H9 (cell line): Measurements from ENCODE around the gene SLC35A2. TPM values are rescaled to one million over a fixed set of nuclear protein-coding genes. Genes with fewer than 3 reads are reported as not detected.
A peak's percentile ranks its signal among the peaks of the same experiment; 100 is the strongest.

Experiments
- DNase-seq: peaks from one replicate; pipeline ENCODE4 v3.0.0-alpha.2; 2017
- H2AFZ ChIP-seq: one replicate; pipeline ENCODE4 v1.6.1; 2013; ENCODE audit warnings: mild to moderate bottlenecking, low read length, control low read depth, moderate library complexity
- H2AK5ac ChIP-seq: 2 replicates; pipeline ENCODE4 v1.6.1; 2013; ENCODE audit warnings: low read length, control low read depth, mixed read lengths; ENCODE audit not compliant: insufficient read length
- H2BK120ac ChIP-seq: one replicate; pipeline ENCODE4 v1.6.1; 2013; ENCODE audit warnings: low read depth, mild to moderate bottlenecking, low read length, control low read depth, inconsistent platforms; ENCODE audit not compliant: poor library complexity, severe bottlenecking
- H2BK12ac ChIP-seq: 2 replicates; pipeline ENCODE4 v1.6.1; 2013; ENCODE audit warnings: low read length, control low read depth, mixed read lengths, low read depth; ENCODE audit not compliant: insufficient read length
- H2BK15ac ChIP-seq: 2 replicates; pipeline ENCODE4 v1.6.1; 2013; ENCODE audit warnings: low read depth, low read length, control low read depth
- H2BK20ac ChIP-seq: one replicate; pipeline ENCODE4 v1.6.1; 2013; ENCODE audit warnings: low read depth, mild to moderate bottlenecking, low read length, control low read depth, inconsistent platforms; ENCODE audit not compliant: poor library complexity, severe bottlenecking
- H2BK5ac ChIP-seq: 2 replicates; pipeline ENCODE4 v1.6.1; 2013; ENCODE audit warnings: low read length, control low read depth, mixed read lengths; ENCODE audit not compliant: insufficient read length
- H3K14ac ChIP-seq: 2 replicates; pipeline ENCODE4 v1.6.1; 2013; ENCODE audit warnings: low read length, control low read depth; ENCODE audit not compliant: insufficient read depth
- H3K18ac ChIP-seq: 2 replicates; pipeline ENCODE4 v1.6.1; 2013; ENCODE audit warnings: low read depth, mild to moderate bottlenecking, mixed read lengths, low read length, control low read depth; ENCODE audit not compliant: insufficient read length
- H3K23ac ChIP-seq: 2 replicates; pipeline ENCODE4 v1.6.1; 2013; ENCODE audit warnings: low read length, control low read depth, mixed read lengths, low read depth; ENCODE audit not compliant: insufficient read length
- H3K23me2 ChIP-seq: 2 replicates; pipeline ENCODE4 v1.6.1; 2013; ENCODE audit warnings: low read depth, mild to moderate bottlenecking, mixed read lengths, low read length, control low read depth; ENCODE audit not compliant: insufficient read length, poor library complexity, severe bottlenecking
- H3K27ac ChIP-seq: 2 replicates; pipeline ENCODE4 v1.5.1; 2013; ENCODE audit warnings: low read length, control low read depth, mixed read lengths, low read depth; ENCODE audit not compliant: insufficient read length
- H3K27me3 ChIP-seq: 2 replicates; pipeline ENCODE4 v1.6.1; 2013; ENCODE audit warnings: low read length, control low read depth, inconsistent platforms; ENCODE audit not compliant: insufficient read depth
- H3K4ac ChIP-seq: 2 replicates; pipeline ENCODE4 v1.6.1; 2013; ENCODE audit warnings: low read depth, mild to moderate bottlenecking, control low read depth, inconsistent platforms, low read length, moderate library complexity
- H3K4me1 ChIP-seq: 2 replicates; pipeline ENCODE4 v1.6.1; 2013; ENCODE audit warnings: low read length, control low read depth, inconsistent platforms; ENCODE audit not compliant: insufficient read depth
- H3K4me2 ChIP-seq: 2 replicates; pipeline ENCODE4 v1.6.1; 2013; ENCODE audit warnings: low read length, control low read depth, mixed read lengths; ENCODE audit not compliant: insufficient read length, insufficient read depth
- H3K56ac ChIP-seq: 2 replicates; pipeline ENCODE4 v1.6.1; 2013; ENCODE audit warnings: low read depth, mild to moderate bottlenecking, mixed read lengths, low read length, control low read depth; ENCODE audit not compliant: insufficient read length
- H3K79me1 ChIP-seq: 2 replicates; pipeline ENCODE4 v1.6.1; 2013; ENCODE audit warnings: low read depth, mild to moderate bottlenecking, moderate library complexity, low read length, control low read depth, inconsistent platforms; ENCODE audit not compliant: insufficient read depth, poor library complexity, severe bottlenecking
- H3K79me2 ChIP-seq: 2 replicates; pipeline ENCODE4 v1.6.1; 2013; ENCODE audit warnings: low read length, control low read depth, inconsistent platforms; ENCODE audit not compliant: insufficient read depth
- H3K9ac ChIP-seq: 2 replicates; pipeline ENCODE4 v1.6.1; 2013; ENCODE audit warnings: low read length, control low read depth, mixed read lengths; ENCODE audit not compliant: insufficient read length; ENCODE audit errors: extremely low read depth
- H3K9me3 ChIP-seq: one replicate; pipeline ENCODE4 v1.6.1; 2013; ENCODE audit warnings: low read depth, low read length, inconsistent platforms; ENCODE audit not compliant: control insufficient read depth
- H3T11ph ChIP-seq: one replicate; pipeline ENCODE4 v1.6.1; 2013; ENCODE audit warnings: mild to moderate bottlenecking, low read length, control low read depth, inconsistent platforms
- H4K20me1 ChIP-seq: one replicate; pipeline ENCODE4 v1.6.1; 2013; ENCODE audit not compliant: control insufficient read depth, insufficient read length, insufficient read depth
- H4K5ac ChIP-seq: 2 replicates; pipeline ENCODE4 v1.6.1; 2013; ENCODE audit warnings: low read depth, mild to moderate bottlenecking, mixed read lengths, low read length, control low read depth; ENCODE audit not compliant: insufficient read length
- H4K8ac ChIP-seq: replicated peaks from 2 replicates; pipeline ENCODE4 v1.6.1; 2013; ENCODE audit warnings: low read length, control low read depth, mixed read lengths, low read depth; ENCODE audit not compliant: insufficient read length
- H4K91ac ChIP-seq: 2 replicates; pipeline ENCODE4 v1.6.1; 2013; ENCODE audit warnings: low read depth, mild to moderate bottlenecking, moderate library complexity, mixed read lengths, low read length, control low read depth; ENCODE audit not compliant: insufficient read length
- H3K27ac Mint-ChIP-seq, 3 experiments: 2 replicates in 2 of 3; 3 replicates in 1 of 3; pipeline ENCODE4 v1.8.0; 2020 to 2021; ENCODE audit warnings: mixed read lengths in 3 of 3, mild to moderate bottlenecking in 1 of 3, moderate library complexity in 1 of 3
- H3K27me3 Mint-ChIP-seq: 2 replicates; pipeline ENCODE4 v1.8.0; 2021; ENCODE audit warnings: low read depth, mild to moderate bottlenecking, moderate library complexity, mixed read lengths
- H3K36me3 Mint-ChIP-seq, 3 experiments: 2 replicates in 2 of 3; 3 replicates in 1 of 3; pipeline ENCODE4 v1.8.0; 2020 to 2021; ENCODE audit warnings: low read depth in 3 of 3, mixed read lengths in 3 of 3; ENCODE audit not compliant: insufficient read depth in 1 of 3
- H3K4me1 Mint-ChIP-seq, 2 experiments: 2 replicates each; pipeline ENCODE4 v1.8.0; 2020; ENCODE audit warnings: mixed read lengths in 2 of 2
- H3K4me3 Mint-ChIP-seq, 2 experiments: 2 replicates in 1 of 2; 3 replicates in 1 of 2; pipeline ENCODE4 v1.8.0; 2020 to 2021; ENCODE audit warnings: mild to moderate bottlenecking in 2 of 2, mixed read lengths in 2 of 2, moderate library complexity in 1 of 2
- H3K9me3 Mint-ChIP-seq, 2 experiments: 2 replicates in 1 of 2; 3 replicates in 1 of 2; pipeline ENCODE4 v1.8.0; 2020; ENCODE audit warnings: mild to moderate bottlenecking in 2 of 2, mixed read lengths in 2 of 2, moderate library complexity in 1 of 2
- WGBS: extraction: QIAGEN DNeasy Blood & Tissue Kit; methylation state at CpG from one replicate; pipeline ENCODE4 v1.1.7; 2013; ENCODE audit warnings: missing lambda C conversion rate, low lambda C conversion rate, mixed read lengths; ENCODE audit not compliant: insufficient read length; ENCODE audit errors: extremely low coverage; 5-methylcytosine and 5-hydroxymethylcytosine counted together
- total RNA-seq: library from RNA; stranded (reverse); gene quantifications from 2 replicates; pipeline ENCODE4 v1.2.1, GENCODE V29; 2021
- TF ChIP-seq, protein P1 (sequence below): fragments of 200-600 bp; sonication (generic); conservative IDR thresholded peaks from 3 replicates; pipeline ENCODE4 v1.8.0; 2021; ENCODE audit warnings: antibody characterized with exemption, mild to moderate bottlenecking

SLC35A2 gene
- total RNA-seq, 1 experiment from 2014 or later: 32.9 TPM

DNA sequence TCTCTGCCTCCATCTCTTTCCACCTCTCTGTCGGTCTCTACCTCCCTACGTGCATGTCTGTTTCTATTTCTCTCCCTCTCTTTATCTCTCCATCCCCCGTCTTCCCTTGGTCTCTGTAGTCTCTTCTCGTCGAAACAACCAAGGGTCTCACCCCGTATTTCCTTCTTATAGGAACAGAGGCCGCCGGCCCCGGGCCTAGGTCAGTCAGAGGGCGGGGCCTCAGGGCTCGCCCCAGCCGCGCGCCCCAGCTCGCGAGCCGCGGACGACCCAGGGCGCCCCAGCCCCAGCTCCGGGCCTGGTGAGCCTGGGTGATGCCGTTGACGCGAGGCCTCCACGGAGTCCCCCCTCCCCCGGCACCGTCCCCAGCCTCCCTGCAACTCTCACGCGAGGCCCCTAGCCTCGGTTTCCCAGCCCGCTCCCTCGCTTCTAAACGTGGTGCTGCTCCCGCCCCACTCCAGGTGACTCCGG, 20.5 kb downstream of the SLC35A2 start:
- Histone ChIP-seq H3K27ac (no peak overlapping the region), H3K9ac (no peak overlapping the region), H3K27me3 (no peaks in the 10 kb centered on the region), H2AFZ (no peak overlapping the region), H2BK12ac (no peak overlapping the region), H4K5ac (no peak overlapping the region), H4K8ac (no peak overlapping the region), H3K56ac (no peak overlapping the region), H2BK5ac (no peak overlapping the region), H2AK5ac (no peak overlapping the region), H3K9me3 (no peaks in the 10 kb centered on the region), H3K14ac (no peak overlapping the region; the same call in 1 of the 2 replicates), H2BK15ac (no peak overlapping the region), H3T11ph (no peak overlapping the region), H3K79me1 (peaks cover 3% of the 10 kb centered on the region), H3K4me1 (no peaks in the 10 kb centered on the region; the same call in 1 of the 2 replicates), H3K18ac (no peak overlapping the region), H3K4ac (no peak overlapping the region), H4K91ac (no peak overlapping the region), H4K20me1 (no peaks in the 10 kb centered on the region), H3K79me2 (no peaks in the 10 kb centered on the region; the same call in 1 of the 2 replicates), H3K23ac (no peak overlapping the region), H3K23me2 (no peaks in the 10 kb centered on the region), H2BK120ac (no peak overlapping the region), H3K4me2 (peak overlapping the region; percentile 70), H2BK20ac (no peak overlapping the region)
- no peak for DNase-seq
- TF ChIP-seq, protein P1, sequence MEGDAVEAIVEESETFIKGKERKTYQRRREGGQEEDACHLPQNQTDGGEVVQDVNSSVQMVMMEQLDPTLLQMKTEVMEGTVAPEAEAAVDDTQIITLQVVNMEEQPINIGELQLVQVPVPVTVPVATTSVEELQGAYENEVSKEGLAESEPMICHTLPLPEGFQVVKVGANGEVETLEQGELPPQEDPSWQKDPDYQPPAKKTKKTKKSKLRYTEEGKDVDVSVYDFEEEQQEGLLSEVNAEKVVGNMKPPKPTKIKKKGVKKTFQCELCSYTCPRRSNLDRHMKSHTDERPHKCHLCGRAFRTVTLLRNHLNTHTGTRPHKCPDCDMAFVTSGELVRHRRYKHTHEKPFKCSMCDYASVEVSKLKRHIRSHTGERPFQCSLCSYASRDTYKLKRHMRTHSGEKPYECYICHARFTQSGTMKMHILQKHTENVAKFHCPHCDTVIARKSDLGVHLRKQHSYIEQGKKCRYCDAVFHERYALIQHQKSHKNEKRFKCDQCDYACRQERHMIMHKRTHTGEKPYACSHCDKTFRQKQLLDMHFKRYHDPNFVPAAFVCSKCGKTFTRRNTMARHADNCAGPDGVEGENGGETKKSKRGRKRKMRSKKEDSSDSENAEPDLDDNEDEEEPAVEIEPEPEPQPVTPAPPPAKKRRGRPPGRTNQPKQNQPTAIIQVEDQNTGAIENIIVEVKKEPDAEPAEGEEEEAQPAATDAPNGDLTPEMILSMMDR: no peak
- Mint-ChIP-seq H3K27ac (peak overlapping the region in 2 of 3 experiments; percentile 5 to 66; a peak in 3 of 7 replicates), H3K9me3 (peaks cover 65 to 67% of the 10 kb centered on the region in 2 experiments), H3K4me3 (peak overlapping the region; percentile 65 to 79), H3K4me1 (peaks cover 10 to 11% of the 10 kb centered on the region in 2 experiments), H3K36me3 (peaks cover 23 to 29% (median 24%) of the 10 kb centered on the region in 3 experiments), H3K27me3 (peaks cover 10% of the 10 kb centered on the region)
- no CpG with 5 or more reads among the region's 35 CpGs for WGBS
